PC-3 (cell line): ENCODE measurements around the gene RAX2. TPM values are rescaled to one million over a fixed set of nuclear protein-coding genes. Genes with fewer than 3 reads are reported as not detected.

Experiments
- ATAC-seq: fragments of 200-7000 bp; cut with Tn5 transposase; 2 replicates; pipeline ENCODE4 v1.9.1; 2020; ENCODE audit warnings: mild to moderate bottlenecking, moderate library complexity
- BruUV-seq: library from RNA; stranded (reverse); fragments of 400-500 nt; replicated peaks from 2 replicates; lab custom pipeline; 2021; lab: Mats Ljungman, UMichigan
- CTCF ChIA-PET: fragments of 300-600 bp; sonication (Branson Sonifier 250); formaldehyde crosslinking; loops from one replicate; lab custom pipeline; 2022; ENCODE audit warnings: antibody characterized with exemption; lab: Charles Lee
- POLR2A ChIA-PET: fragments of 300-600 bp; sonication (Branson Sonifier 250); formaldehyde crosslinking; loops from one replicate; lab custom pipeline; 2022; ENCODE audit warnings: antibody characterized with exemption; ENCODE audit not compliant: unreplicated experiment; lab: Charles Lee
- DNase-seq: peaks from one replicate; pipeline ENCODE4 v3.0.0-alpha.2; 2015
- H2AFZ ChIP-seq: fragments of 300-600 bp; sonication (generic); 2 replicates; pipeline ENCODE4 v1.6.0; 2016; ENCODE audit warnings: antibody characterized with exemption, low read length
- H3F3A ChIP-seq: fragments of 300-600 bp; sonication (generic); one replicate; pipeline ENCODE4 v1.6.0; 2017; ENCODE audit warnings: antibody characterized with exemption, low read length, control low read depth, mild to moderate bottlenecking; ENCODE audit not compliant: unreplicated experiment
- H3K27ac ChIP-seq: fragments of 300-600 bp; sonication (generic); 2 replicates; pipeline ENCODE4 v1.5.1; 2016; ENCODE audit warnings: mild to moderate bottlenecking, low read length
- H3K27me3 ChIP-seq: fragments of 300-600 bp; sonication (generic); 2 replicates; pipeline ENCODE4 v1.6.1; 2016; ENCODE audit warnings: low read length, mixed read lengths
- H3K36me3 ChIP-seq: fragments of 300-600 bp; sonication (generic); 2 replicates; pipeline ENCODE4 v1.6.1; 2016; ENCODE audit warnings: low read depth, mixed run types, low read length, mixed read lengths
- H3K4me1 ChIP-seq: fragments of 300-600 bp; sonication (generic); 2 replicates; pipeline ENCODE4 v1.5.1; 2016; ENCODE audit warnings: low read length; ENCODE audit not compliant: insufficient read depth
- H3K4me2 ChIP-seq: fragments of 300-600 bp; sonication (generic); 2 replicates; pipeline ENCODE4 v1.6.0; 2016; ENCODE audit warnings: low read length
- H3K4me3 ChIP-seq: fragments of 300-600 bp; sonication (generic); 2 replicates; pipeline ENCODE4 v1.5.1; 2016; ENCODE audit warnings: mild to moderate bottlenecking, low read length, mixed read lengths
- H3K79me2 ChIP-seq: fragments of 300-600 bp; sonication (generic); 2 replicates; pipeline ENCODE4 v1.6.1; 2017; ENCODE audit warnings: low read length, mixed read lengths
- H3K9ac ChIP-seq: fragments of 300-600 bp; sonication (generic); 2 replicates; pipeline ENCODE4 v1.6.0; 2016; ENCODE audit warnings: mild to moderate bottlenecking, low read length
- H3K9me2 ChIP-seq: fragments of 300-600 bp; sonication (generic); replicated peaks from 2 replicates; pipeline ENCODE4 v1.6.1; 2016; ENCODE audit warnings: mixed run types, low read length, mixed read lengths
- H3K9me3 ChIP-seq: fragments of 300-600 bp; sonication (generic); 2 replicates; pipeline ENCODE4 v1.6.1; 2016; ENCODE audit warnings: low read length, mixed read lengths
- H4K20me1 ChIP-seq: fragments of 300-600 bp; sonication (generic); 2 replicates; pipeline ENCODE4 v1.6.1; 2016; ENCODE audit warnings: low read length, mixed read lengths
- CTCF ChIP-seq: fragments of 300-600 bp; sonication (generic); conservative IDR thresholded peaks from 2 replicates; pipeline ENCODE4 v1.5.1; 2017; ENCODE audit warnings: antibody characterized with exemption, low read depth, mild to moderate bottlenecking, low read length
- EZH2 ChIP-seq: fragments of 300-600 bp; sonication (generic); IDR thresholded peaks from one replicate; pipeline ENCODE4 v1.6.1; 2017; ENCODE audit warnings: antibody characterized with exemption, mild to moderate bottlenecking, low read length; ENCODE audit not compliant: unreplicated experiment
- EZH2phosphoT487 ChIP-seq: fragments of 300-600 bp; sonication (generic); IDR thresholded peaks from 2 replicates; pipeline ENCODE4 v1.6.1; 2018; ENCODE audit warnings: mild to moderate bottlenecking, antibody characterized with exemption, low read length, borderline replicate concordance
- intact Hi-C: fragments of 100-400 bp; cut with micrococcal nuclease; formaldehyde crosslinking; loops from 2 replicates; pipeline ENCODE4 v1.9.0; 2023
- total RNA-seq: library from RNA; depleted of rRNA; stranded (reverse); fragments of >200 nt; gene quantifications from 2 replicates; pipeline ENCODE4 v1.2.3, GENCODE V29; 2014

The RAX2 gene
- total RNA-seq, 1 experiment from 2014 or later, result not detected

GRCh38 chr19:3722443-3723109 is 49.5 kb downstream of the RAX2 start:
- no peaks in the 10 kb centered on the region for H4K20me1 ChIP-seq
- peak overlapping the region; percentile 42; the same call in 1 of the 2 replicates for H2AFZ ChIP-seq
- H3K9me2 ChIP-seq, result no peaks in the 10 kb centered on the region
- no peaks in the 10 kb centered on the region for H3K36me3 ChIP-seq
- peak overlapping the region; percentile 62 for H3K4me3 ChIP-seq
- H3F3A ChIP-seq, result no peaks in the 10 kb centered on the region
- no peaks in the 10 kb centered on the region; the same call in 1 of the 2 replicates for H3K4me1 ChIP-seq
- ChIA-PET CTCF (no interaction called here), POLR2A (no interaction called here)
- H3K79me2 ChIP-seq, result no peaks in the 10 kb centered on the region
- no TSS peak for BruUV-seq
- H3K27me3 ChIP-seq, result no peaks in the 10 kb centered on the region
- no peaks in the 10 kb centered on the region for H3K9me3 ChIP-seq
- DNase-seq (peak; percentile 48), ATAC-seq (peak; percentile 38)
- no peak overlapping the region for H3K9ac ChIP-seq
- H3K4me2 ChIP-seq, result peak overlapping the region; percentile 79
- intact Hi-C loops, result no loop called here
- H3K27ac ChIP-seq, result no peak overlapping the region
- TF ChIP-seq EZH2, result no peak
- no peak for TF ChIP-seq CTCF
- no peak for TF ChIP-seq EZH2phosphoT487

DNA sequence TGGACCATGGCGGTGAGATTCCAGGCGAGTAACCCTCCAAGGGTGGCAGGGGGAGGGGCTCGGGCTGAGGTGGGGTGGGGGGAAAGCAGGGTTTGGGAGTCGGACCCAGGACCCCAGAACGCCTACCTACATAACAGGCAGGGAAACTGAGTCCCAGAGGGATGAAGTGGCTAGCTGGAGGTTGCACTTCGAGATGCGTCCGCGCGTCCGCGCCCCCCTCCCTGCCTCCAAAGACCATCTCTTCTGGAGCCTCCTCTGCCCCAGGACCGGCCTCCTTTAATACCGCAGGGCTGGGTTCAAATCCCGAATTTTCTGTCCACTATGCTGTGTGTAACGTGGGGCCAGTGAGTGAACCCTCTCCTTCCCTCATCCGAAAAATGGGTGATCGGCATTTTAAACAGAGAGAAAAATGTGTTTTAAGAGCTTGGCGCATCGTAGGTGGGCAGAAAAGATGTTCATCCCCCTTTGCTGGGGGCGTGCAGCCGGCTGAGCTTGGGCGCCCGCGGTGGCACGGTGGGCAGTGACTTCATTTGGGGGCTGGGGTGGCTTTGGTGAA is 50.1 kb downstream of the RAX2 start:
- no peak for ATAC-seq
- no TSS peak for BruUV-seq
- ChIA-PET CTCF (no interaction called here), POLR2A (no interaction called here)
- Histone ChIP-seq H3K79me2 (no peaks in the 10 kb centered on the region), H3K9ac (no peak overlapping the region), H3K9me2 (no peaks in the 10 kb centered on the region), H3K4me3 (peak overlapping the region; percentile 62), H3F3A (no peaks in the 10 kb centered on the region), H3K9me3 (no peaks in the 10 kb centered on the region), H3K4me1 (no peaks in the 10 kb centered on the region; the same call in 1 of the 2 replicates), H4K20me1 (no peaks in the 10 kb centered on the region), H3K4me2 (peak overlapping the region; percentile 79), H3K27ac (no peak overlapping the region), H2AFZ (peak overlapping the region; percentile 42; the same call in 1 of the 2 replicates), H3K27me3 (no peaks in the 10 kb centered on the region), H3K36me3 (no peaks in the 10 kb centered on the region)
- intact Hi-C loops, result no loop called here
- TF ChIP-seq EZH2phosphoT487, result no peak
- TF ChIP-seq EZH2, result no peak
- TF ChIP-seq CTCF, result no peak
- DNase-seq, result no peak
